Gastroesophageal sphincter (tissue), 3 donors: ENCODE measurements around the gene PRELID1.

Experiments
- CTCF ChIP-seq, 4 experiments: fragments of 200-600 bp in 2 of 4; fragments of 450-650 bp in 2 of 4; sonication (generic) in 1 of 4; IDR thresholded peaks; one replicate each; pipeline ENCODE4 v1.5.1; 2017 to 2019; ENCODE audit warnings: antibody characterized with exemption in 4 of 4, mild to moderate bottlenecking in 2 of 4, moderate library complexity in 2 of 4
- EP300 ChIP-seq: sonication (generic); formaldehyde crosslinking; IDR thresholded peaks from one replicate; pipeline ENCODE4 v1.6.1; 2017; ENCODE audit warnings: antibody characterized with exemption, mild to moderate bottlenecking
- POLR2A ChIP-seq, 2 donors: fragments of 450-650 bp; IDR thresholded peaks; one replicate each; pipeline ENCODE4 v1.6.1; 2017; ENCODE audit warnings: antibody characterized with exemption in 2 of 2, mild to moderate bottlenecking in 2 of 2, moderate library complexity in 1 of 2
- POLR2AphosphoS5 ChIP-seq: sonication (generic); formaldehyde crosslinking; IDR thresholded peaks from one replicate; pipeline ENCODE4 v1.6.1; 2017; ENCODE audit warnings: antibody characterized with exemption

- TF ChIP-seq CTCF (IDR thresholded peaks at IDR 0.05) (no peak), POLR2AphosphoS5 (no peak), POLR2A (IDR thresholded peaks at IDR 0.05) (no peak), EP300 (no peak)
These were observed 41.3 kb downstream of the PRELID1 start for GRCh38 chr5:177344891-177345290.
